SK-N-SH (cell line): ENCODE data around the gene ZNF222. TPM values are rescaled to one million over a fixed set of nuclear protein-coding genes. Genes with fewer than 3 reads are reported as not detected.
A peak's percentile ranks its signal among the peaks of the same experiment; 100 is the strongest.

Experiments
- CTCF ChIA-PET: fragments of 300-600, 350-600 bp; formaldehyde crosslinking; extraction: SDS; loops from one replicate; lab custom pipeline; 2021; lab: Yijun Ruan, JAX
- POLR2A ChIA-PET: fragments of 350-600 bp; sonication (Branson Sonifier 250); formaldehyde crosslinking; extraction: SDS; loops from one replicate; lab custom pipeline; 2020; ENCODE audit warnings: antibody characterized with exemption, inconsistent platforms; lab: Yijun Ruan, JAX
- DNase-seq: peaks from one replicate; pipeline ENCODE4 v3.0.0; 2012
- H2AFZ ChIP-seq: fragments of 200-600 bp; sonication (generic); 2 replicates; pipeline ENCODE4 v1.8.1; 2016; ENCODE audit warnings: antibody characterized with exemption, mild to moderate bottlenecking, low read depth
- H3F3A ChIP-seq: fragments of 200-600 bp; sonication (generic); replicated peaks from 2 replicates; pipeline ENCODE3; 2016; ENCODE audit warnings: antibody characterized with exemption, mild to moderate bottlenecking; ENCODE audit not compliant: insufficient read depth
- H3K27ac ChIP-seq, 2 experiments: fragments of 200-500 bp in 1 of 2; fragments of 200-600 bp in 1 of 2; sonication (Bioruptor generic) in 1 of 2; sonication (generic), shearing (Covaris generic) in 1 of 2; 2 replicates each; pipeline versions ENCODE4 v1.5.1 to v1.6.1; 2014 to 2016; ENCODE audit warnings: low read depth in 2 of 2, inconsistent platforms in 1 of 2, low read length in 1 of 2, mild to moderate bottlenecking in 1 of 2, mixed read lengths in 1 of 2
- H3K27me3 ChIP-seq: fragments of 200-600 bp; sonication (generic), shearing (Covaris generic); 2 replicates; pipeline ENCODE4 v1.6.1; 2016; ENCODE audit warnings: mixed run types; ENCODE audit not compliant: insufficient read depth
- H3K36me3 ChIP-seq, 2 experiments: fragments of 200-500 bp in 1 of 2; fragments of 200-600 bp in 1 of 2; sonication (Bioruptor generic) in 1 of 2; sonication (generic) in 1 of 2; replicated peaks in 1 of 2; 2 replicates each; pipeline versions ENCODE3 to v1.5.1; 2014 to 2016; ENCODE audit warnings: low read length in 1 of 2, mild to moderate bottlenecking in 1 of 2; ENCODE audit not compliant: insufficient read depth in 2 of 2, control insufficient read depth in 1 of 2
- H3K4me1 ChIP-seq, 2 experiments: fragments of 200-500 bp in 1 of 2; fragments of 200-600 bp in 1 of 2; sonication (Bioruptor generic) in 1 of 2; sonication (generic), shearing (Covaris generic) in 1 of 2; 2 replicates each; pipeline versions ENCODE4 v1.5.1 to v1.6.1; 2014 to 2016; ENCODE audit warnings: low read depth in 1 of 2, low read length in 1 of 2, mixed run types in 1 of 2; ENCODE audit not compliant: insufficient read depth in 2 of 2, control insufficient read depth in 1 of 2
- H3K4me2 ChIP-seq: fragments of 200-600 bp; sonication (generic), shearing (Covaris generic); 2 replicates; pipeline ENCODE4 v1.6.1; 2017; ENCODE audit warnings: mixed run types
- H3K4me3 ChIP-seq, 2 experiments: fragments of 200-500 bp in 1 of 2; fragments of 200-600 bp in 1 of 2; sonication (Bioruptor generic) in 1 of 2; sonication (generic), shearing (Covaris generic) in 1 of 2; 2 replicates each; pipeline versions ENCODE4 v1.5.1 to v1.8.1; 2014 to 2016; ENCODE audit warnings: low read depth in 2 of 2, inconsistent platforms in 1 of 2, low read length in 1 of 2, mild to moderate bottlenecking in 1 of 2, mixed read lengths in 1 of 2, moderate library complexity in 1 of 2
- H3K79me2 ChIP-seq: fragments of 200-600 bp; sonication (generic); 2 replicates; pipeline ENCODE4 v1.8.1; 2017; ENCODE audit warnings: mild to moderate bottlenecking; ENCODE audit not compliant: insufficient read depth
- H3K9ac ChIP-seq: fragments of 200-600 bp; sonication (generic); 2 replicates; pipeline ENCODE4 v1.6.1; 2017; ENCODE audit warnings: mixed run types
- H3K9me2 ChIP-seq: fragments of 200-600 bp; sonication (generic); 2 replicates; pipeline ENCODE4 v1.6.1; 2017; ENCODE audit warnings: mixed run types
- H3K9me3 ChIP-seq: fragments of 200-600 bp; sonication (generic); 2 replicates; pipeline ENCODE4 v1.6.1; 2017; ENCODE audit warnings: mixed run types, mild to moderate bottlenecking, moderate library complexity
- H4K20me1 ChIP-seq: fragments of 200-600 bp; sonication (generic); 2 replicates; pipeline ENCODE4 v1.6.1; 2017; ENCODE audit warnings: mild to moderate bottlenecking, mixed run types; ENCODE audit not compliant: insufficient read depth
- CHD2 ChIP-seq: fragments of 150-350 bp; IDR thresholded peaks from 2 replicates; pipeline ENCODE4 v1.6.1; 2018; ENCODE audit warnings: low read length; ENCODE audit not compliant: partially characterized antibody
- ELF1 ChIP-seq: IDR thresholded peaks from 2 replicates; pipeline ENCODE4 v1.4.0; 2012
- EP300 ChIP-seq, 2 experiments: IDR thresholded peaks; 2 replicates each; pipeline versions ENCODE4 v1.4.0 to v1.6.1; 2012; ENCODE audit warnings: borderline replicate concordance in 1 of 2, low read depth in 1 of 2, low read length in 1 of 2
- EZH2phosphoT487 ChIP-seq: fragments of 200-600 bp; sonication (generic); IDR thresholded peaks from 2 replicates; pipeline ENCODE4 v1.6.1; 2017; ENCODE audit warnings: low read depth, mixed run types, mild to moderate bottlenecking, antibody characterized with exemption, moderate library complexity, borderline replicate concordance
- FOSL2 ChIP-seq: IDR thresholded peaks from 2 replicates; pipeline ENCODE4 v1.4.0; 2012; ENCODE audit warnings: low read depth, mild to moderate bottlenecking, moderate library complexity, borderline replicate concordance
- FOXM1 ChIP-seq: IDR thresholded peaks from 2 replicates; pipeline ENCODE4 v1.4.0; 2012; ENCODE audit warnings: low read depth, mild to moderate bottlenecking
- GABPA ChIP-seq: IDR thresholded peaks from 2 replicates; pipeline ENCODE4 v1.4.0; 2012; ENCODE audit warnings: low read depth, mild to moderate bottlenecking
- GATA2 ChIP-seq: sonication (generic); formaldehyde crosslinking; IDR thresholded peaks from 2 replicates; pipeline ENCODE4 v1.5.0; 2020; ENCODE audit warnings: mild to moderate bottlenecking, missing genetic modification reagents
- IRF3 ChIP-seq: fragments of 150-350 bp; IDR thresholded peaks from 2 replicates; pipeline ENCODE4 v1.6.1; 2016; ENCODE audit warnings: mild to moderate bottlenecking, low read depth, low read length
- JUND ChIP-seq: IDR thresholded peaks from 2 replicates; pipeline ENCODE4 v1.4.0; 2012
- MAX ChIP-seq: IDR thresholded peaks from 2 replicates; pipeline ENCODE4 v1.4.0; 2012; ENCODE audit warnings: low read depth
- MXI1 ChIP-seq: IDR thresholded peaks from 2 replicates; pipeline ENCODE4 v1.6.1; 2012; ENCODE audit warnings: mild to moderate bottlenecking, low read depth, low read length, improper control_type of control experiment
- POLR2AphosphoS5 ChIP-seq: IDR thresholded peaks from 2 replicates; pipeline ENCODE4 v1.6.1; 2012; ENCODE audit warnings: low read depth, low read length
- RCOR1 ChIP-seq: fragments of 150-350 bp; IDR thresholded peaks from 2 replicates; pipeline ENCODE4 v1.6.1; 2017; ENCODE audit warnings: antibody characterized with exemption, low read length
- REST ChIP-seq: IDR thresholded peaks from 2 replicates; pipeline ENCODE4 v1.6.1; 2012; ENCODE audit warnings: mild to moderate bottlenecking, low read depth, low read length, moderate library complexity
- RXRA ChIP-seq: IDR thresholded peaks from 2 replicates; pipeline ENCODE4 v1.4.0; 2012; ENCODE audit warnings: low read depth, mild to moderate bottlenecking, borderline replicate concordance
- TAF1 ChIP-seq: IDR thresholded peaks from 2 replicates; pipeline ENCODE4 v1.6.1; 2012; ENCODE audit warnings: low read depth, mild to moderate bottlenecking, low read length, moderate library complexity, borderline replicate concordance
- TEAD4 ChIP-seq: IDR thresholded peaks from 2 replicates; pipeline ENCODE4 v1.4.0; 2012; ENCODE audit warnings: mild to moderate bottlenecking, borderline replicate concordance; ENCODE audit not compliant: insufficient read depth
- USF1 ChIP-seq: IDR thresholded peaks from 2 replicates; pipeline ENCODE4 v1.4.0; 2012; ENCODE audit warnings: low read depth, borderline replicate concordance
- ZBTB33 ChIP-seq: IDR thresholded peaks from 2 replicates; pipeline ENCODE4 v1.4.0; 2012; ENCODE audit warnings: low read depth, borderline replicate concordance
- WGBS: methylation state at CpG from one replicate; pipeline ENCODE4 v1.1.6; 2017; ENCODE audit warnings: low lambda C conversion rate; 5-methylcytosine and 5-hydroxymethylcytosine counted together
- polyA plus RNA-seq, 3 experiments: library from polyadenylated mRNA; depleted of rRNA; stranded (reverse); fragments of >200 nt; gene quantifications; 2 replicates each; pipeline ENCODE4 v1.2.3, GENCODE V29; 2012

ZNF222 gene
- polyA plus RNA-seq, 1 of the 3 experiments (the other 2 are of a cell fraction): 3.7 TPM

GRCh38 chr19:44021221-44021620 is 4.0 kb upstream of the ZNF222 start:
- TF ChIP-seq MXI1 (no peak), USF1 (no peak), CHD2 (no peak), REST (no peak), IRF3 (no peak), ELF1 (no peak)
- H3K9me3 ChIP-seq: no peaks in the 10 kb centered on the region
- POLR2A ChIA-PET: no interaction called here
- no peak overlapping the region for H3K27ac ChIP-seq
- H3K79me2 ChIP-seq: peaks cover 9% of the 10 kb centered on the region
- H2AFZ ChIP-seq: no peak overlapping the region
- DNase-seq: no peak
- no peaks in the 10 kb centered on the region for H3F3A ChIP-seq
- H3K27me3 ChIP-seq: no peaks in the 10 kb centered on the region
- no peak overlapping the region for H3K4me3 ChIP-seq
- H3K4me2 ChIP-seq: no peak overlapping the region
- no peaks in the 10 kb centered on the region for H3K36me3 ChIP-seq
- no peaks in the 10 kb centered on the region for H4K20me1 ChIP-seq
- H3K9me2 ChIP-seq: no peaks in the 10 kb centered on the region
- CTCF ChIA-PET: no interaction called here
- H3K4me1 ChIP-seq: peaks cover 0 to 8% of the 10 kb centered on the region in 2 experiments; a peak in 2 of 4 replicates
- no peak overlapping the region for H3K9ac ChIP-seq

- H3K4me1 ChIP-seq: peaks cover 0 to 9% of the 10 kb centered on the region in 2 experiments; a peak in 2 of 4 replicates
- H4K20me1 ChIP-seq: no peaks in the 10 kb centered on the region
- no peaks in the 10 kb centered on the region for H3K9me2 ChIP-seq
- H2AFZ ChIP-seq: peak overlapping the region; percentile 99
- 0 out of 2 replicates have a peak, but pooled peaks cover 6% of the 10 kb centered on the region for H3K9me3 ChIP-seq
- ChIA-PET POLR2A (interaction anchor here (1.2 kb wide), 2 partner anchors 27 to 40 kb away, joined by 4 read pairs; partner anchors contain the start of gene ZNF223), CTCF (no interaction called here)
- H3K9ac ChIP-seq: peak overlapping the region; percentile 86
- peak overlapping the region; percentile 97 to 98 for H3K4me3 ChIP-seq
- H3K27me3 ChIP-seq: no peaks in the 10 kb centered on the region
- H3K4me2 ChIP-seq: peak overlapping the region; percentile 85
- H3K79me2 ChIP-seq: peaks cover 10% of the 10 kb centered on the region
- H3K36me3 ChIP-seq: peaks cover 31% of the 10 kb centered on the region in 2 experiments
- DNase-seq: no peak
- no peaks in the 10 kb centered on the region for H3F3A ChIP-seq
- WGBS: 61% methylated on average over 4 of the region's 4 CpGs
- peak overlapping the region; percentile 58 to 73; a peak in 3 of 4 replicates for H3K27ac ChIP-seq
- TF ChIP-seq FOXM1 (no peak), RCOR1 (no peak), TAF1 (no peak), JUND (no peak), RXRA (no peak), TEAD4 (no peak), POLR2AphosphoS5 (no peak), EZH2phosphoT487 (no peak), GABPA (no peak), IRF3 (no peak), FOSL2 (no peak), EP300 (IDR thresholded peaks at IDR 0.05; ENCODE audit: borderline replicate concordance in 1 of 2, low read depth in 1 of 2, low read length in 1 of 2) (no peak), MAX (no peak), ZBTB33 (no peak), GATA2 (CRISPR knock-in tag) (no peak)
Measured at GRCh38 chr19:44024900-44025216, 321 bp upstream of the ZNF222 start.
